Caco-2 (cell line): ENCODE measurements around the gene ANTXRL. TPM values are rescaled to one million over a fixed set of nuclear protein-coding genes. Genes with fewer than 3 reads are reported as not detected.
"Not testable (repeated sequence)": the region's sequence is repeated elsewhere in the genome, so short reads cannot be mapped to it uniquely, and the experiment has no call there.

Source experiments
- BruUV-seq: library from RNA; stranded (reverse); fragments of 400-500 nt; replicated peaks from 2 replicates; lab custom pipeline; 2021; lab: Mats Ljungman, UMichigan
- CTCF ChIA-PET: fragments of 300-600 bp; sonication (Branson Sonifier 250); formaldehyde crosslinking; loops from one replicate; lab custom pipeline; 2022; ENCODE audit warnings: antibody characterized with exemption; lab: Charles Lee
- POLR2A ChIA-PET: fragments of 300-600 bp; sonication (Branson Sonifier 250); formaldehyde crosslinking; loops from one replicate; lab custom pipeline; 2022; ENCODE audit warnings: antibody characterized with exemption; lab: Charles Lee
- DNase-seq, 2 experiments: peaks; one replicate each; pipeline versions ENCODE4 v3.0.0 to v3.0.0-alpha.2; 2020 to 2022
- H3K27me3 ChIP-seq: replicated peaks from 2 replicates; pipeline ENCODE4 v1.6.0; 2011; ENCODE audit warnings: low read length; ENCODE audit not compliant: control insufficient read depth, insufficient read depth
- H3K36me3 ChIP-seq: 2 replicates; pipeline ENCODE4 v1.5.1; 2011; ENCODE audit warnings: low read length; ENCODE audit not compliant: control insufficient read depth, insufficient read depth
- H3K4me1 ChIP-seq: fragments of 250-450 bp; sonication (Bioruptor Pico); 2 replicates; pipeline ENCODE4 v1.5.1; 2020; ENCODE audit warnings: mild to moderate bottlenecking
- H3K4me3 ChIP-seq: 2 replicates; pipeline ENCODE4 v1.5.1; 2011; ENCODE audit warnings: low read depth, mild to moderate bottlenecking, control low read depth, low read length
- H3K9me3 ChIP-seq: fragments of 250-450 bp; sonication (Bioruptor Pico); 2 replicates; pipeline ENCODE4 v1.5.1; 2020; ENCODE audit warnings: mild to moderate bottlenecking, moderate library complexity
- H3K27ac Mint-ChIP-seq: one replicate; pipeline ENCODE4 v1.8.0; 2022; ENCODE audit warnings: mixed read lengths; ENCODE audit not compliant: unreplicated experiment
- H3K27me3 Mint-ChIP-seq: one replicate; pipeline ENCODE4 v1.8.0; 2022; ENCODE audit warnings: mixed read lengths; ENCODE audit not compliant: insufficient read depth, unreplicated experiment
- H3K36me3 Mint-ChIP-seq: one replicate; pipeline ENCODE4 v1.8.0; 2022; ENCODE audit warnings: mild to moderate bottlenecking, mixed read lengths; ENCODE audit not compliant: insufficient read depth, unreplicated experiment
- H3K4me1 Mint-ChIP-seq: one replicate; pipeline ENCODE4 v1.8.0; 2022; ENCODE audit warnings: low read depth, mixed read lengths; ENCODE audit not compliant: unreplicated experiment
- H3K4me3 Mint-ChIP-seq: one replicate; pipeline ENCODE4 v1.8.0; 2022; ENCODE audit warnings: mild to moderate bottlenecking, moderate library complexity, mixed read lengths; ENCODE audit not compliant: unreplicated experiment
- H3K9me3 Mint-ChIP-seq: one replicate; pipeline ENCODE4 v1.8.0; 2022; ENCODE audit warnings: mixed read lengths; ENCODE audit not compliant: unreplicated experiment
- CTCF ChIP-seq, 2 experiments: fragments of 200-600 bp in 1 of 2; IDR thresholded peaks; 1 replicate in 1 of 2; 2 replicates in 1 of 2; pipeline versions ENCODE4 v1.5.1 to v1.8.0; 2011 to 2022; ENCODE audit warnings: antibody characterized with exemption in 1 of 2, control low read depth in 1 of 2, inconsistent platforms in 1 of 2, low read depth in 1 of 2, low read length in 1 of 2, mild to moderate bottlenecking in 1 of 2, moderate library complexity in 1 of 2; ENCODE audit not compliant: insufficient read depth in 1 of 2, severe bottlenecking in 1 of 2, unreplicated experiment in 1 of 2
- intact Hi-C: fragments of 100-400 bp; cut with micrococcal nuclease; formaldehyde crosslinking; loops from one replicate; pipeline ENCODE4 v1.10.0; 2022; ENCODE audit not compliant: unreplicated experiment
- total RNA-seq: library from RNA; stranded (reverse); gene quantifications from 2 replicates; pipeline ENCODE4 v1.2.3, GENCODE V29; 2022

The ANTXRL gene
- total RNA-seq, 1 experiment from 2014 or later, result not detected

DNA sequence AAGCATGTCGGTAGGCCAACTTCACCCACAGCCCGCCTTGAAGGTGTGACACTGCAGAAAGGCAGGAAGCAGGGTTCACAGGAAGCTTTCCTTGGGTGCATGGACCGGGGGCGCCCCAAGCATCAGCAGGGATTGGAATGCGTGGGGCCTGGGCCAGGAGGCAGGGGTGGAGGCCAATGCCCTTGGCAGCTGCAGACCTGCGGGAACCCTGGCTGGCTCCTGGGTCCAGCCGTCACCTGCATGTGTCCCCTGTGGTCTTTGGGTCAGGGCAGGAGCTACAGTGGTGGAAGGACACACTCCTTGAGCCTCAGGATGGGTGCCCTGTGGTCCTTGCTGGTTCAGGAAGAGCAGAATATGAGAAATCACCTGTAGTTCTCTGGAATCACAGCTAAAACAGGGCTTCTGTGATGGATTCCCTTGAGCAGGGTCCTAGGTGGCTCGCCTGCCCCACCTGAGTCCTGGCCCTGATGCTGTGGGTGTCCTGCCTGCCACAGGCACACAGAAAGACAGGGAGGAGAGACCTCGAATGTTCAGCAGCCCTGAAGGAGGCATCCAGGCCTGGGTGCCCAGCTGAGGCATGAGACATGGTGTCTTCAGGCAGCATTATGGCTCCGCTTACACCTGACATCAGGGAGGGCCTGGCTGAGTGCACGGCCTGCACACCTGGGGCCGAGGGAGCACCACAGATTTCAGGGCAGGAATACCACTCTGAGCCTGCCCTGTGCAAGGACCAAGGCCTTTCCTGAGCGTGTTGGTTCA, 15.1 kb downstream of the ANTXRL start:
- no peaks in the 10 kb centered on the region for H3K27me3 ChIP-seq
- no peak for DNase-seq
- no peak overlapping the region for H3K27ac Mint-ChIP-seq
- no peaks in the 10 kb centered on the region for H3K4me1 ChIP-seq
- H3K27me3 Mint-ChIP-seq, result no peaks in the 10 kb centered on the region
- TF ChIP-seq CTCF (IDR thresholded peaks at IDR 0.05; ENCODE audit: insufficient read depth in 1 of 2, low read depth in 1 of 2, low read length in 1 of 2, severe bottlenecking in 1 of 2, unreplicated experiment in 1 of 2), result no peak
- no peaks in the 10 kb centered on the region for H3K4me1 Mint-ChIP-seq
- no peaks in the 10 kb centered on the region for H3K9me3 Mint-ChIP-seq
- no peaks in the 10 kb centered on the region for H3K36me3 Mint-ChIP-seq
- intact Hi-C loops, result no loop called here
- H3K4me3 Mint-ChIP-seq, result no peak overlapping the region
- CTCF ChIA-PET, result no interaction called here
- POLR2A ChIA-PET, result no interaction called here
- BruUV-seq, result no TSS peak
- no peaks in the 10 kb centered on the region for H3K9me3 ChIP-seq
- H3K36me3 ChIP-seq, result no peaks in the 10 kb centered on the region
- H3K4me3 ChIP-seq, result no peak overlapping the region

DNA sequence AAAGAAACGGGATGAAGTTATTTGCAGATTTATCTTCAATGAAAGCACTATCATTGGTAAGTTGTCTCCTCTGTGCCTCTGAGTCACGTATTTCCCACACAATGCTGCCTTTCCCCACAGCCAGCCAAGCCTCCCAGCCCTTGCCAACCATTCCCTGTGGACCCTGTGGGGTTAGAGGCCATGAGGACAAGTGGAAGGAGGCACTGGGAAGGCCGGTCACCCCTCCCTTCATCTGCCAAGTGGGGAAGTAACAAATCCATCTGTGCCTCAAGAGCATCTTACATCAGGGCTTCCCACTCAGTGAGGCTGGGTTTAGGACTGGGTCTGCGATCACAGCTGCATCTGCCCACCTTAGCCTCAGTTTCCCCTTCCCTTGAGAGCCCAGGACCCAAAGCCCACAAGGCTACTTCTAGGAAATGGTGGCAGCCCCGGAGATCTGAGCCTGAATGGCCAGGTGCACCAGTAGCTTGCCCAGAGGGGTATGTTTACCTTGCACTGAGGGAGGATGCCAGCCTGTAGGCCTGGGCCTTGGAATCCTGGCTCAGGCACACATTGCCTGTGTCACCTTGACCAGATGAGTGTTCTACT, 16.1 kb downstream of the ANTXRL start:
- H3K9me3 ChIP-seq, CTCF ChIA-PET, POLR2A ChIA-PET, intact Hi-C loops, H3K4me1 ChIP-seq, H3K27ac Mint-ChIP-seq, H3K36me3 ChIP-seq, H3K27me3 ChIP-seq, H3K4me3 Mint-ChIP-seq, DNase-seq, BruUV-seq, H3K4me3 ChIP-seq, H3K9me3 Mint-ChIP-seq, H3K36me3 Mint-ChIP-seq, H3K27me3 Mint-ChIP-seq, H3K4me1 Mint-ChIP-seq: not testable (repeated sequence)

DNA sequence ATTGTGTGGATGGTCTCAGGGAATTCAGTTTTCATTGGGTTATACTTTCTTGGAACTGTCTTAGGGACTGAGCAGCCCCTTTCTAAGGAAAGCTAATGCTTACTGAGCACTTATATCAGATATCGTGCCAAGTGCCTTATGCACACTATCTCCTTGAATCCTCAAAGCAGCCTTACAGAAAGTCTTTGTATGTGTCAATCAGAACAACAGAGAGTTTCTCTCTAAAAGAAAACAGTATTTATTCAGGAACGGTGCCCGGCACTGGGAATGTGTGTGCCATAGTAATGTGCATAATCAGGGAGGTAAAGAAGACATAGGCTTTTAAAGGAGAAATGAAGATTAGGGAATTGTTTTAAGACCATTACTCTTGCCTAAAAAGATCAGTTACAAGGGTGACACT, 17.3 kb downstream of the ANTXRL start:
- Mint-ChIP-seq H3K36me3 (no peaks in the 10 kb centered on the region), H3K4me1 (no peaks in the 10 kb centered on the region), H3K9me3 (no peaks in the 10 kb centered on the region), H3K27me3 (no peaks in the 10 kb centered on the region), H3K27ac (no peak overlapping the region), H3K4me3 (no peak overlapping the region)
- Histone ChIP-seq H3K9me3 (no peaks in the 10 kb centered on the region), H3K27me3 (no peaks in the 10 kb centered on the region), H3K36me3 (no peaks in the 10 kb centered on the region), H3K4me3 (no peak overlapping the region), H3K4me1 (no peaks in the 10 kb centered on the region)
- ChIA-PET POLR2A (no interaction called here), CTCF (no interaction called here)
- DNase-seq, result no peak
- no peak for TF ChIP-seq CTCF (IDR thresholded peaks at IDR 0.05; ENCODE audit: insufficient read depth in 1 of 2, low read depth in 1 of 2, low read length in 1 of 2, severe bottlenecking in 1 of 2, unreplicated experiment in 1 of 2)
- intact Hi-C loops, result no loop called here
- BruUV-seq, result no TSS peak

GRCh38 chr10:46304671-46305070, 17.9 kb downstream of the ANTXRL start:
- H3K9me3 Mint-ChIP-seq, intact Hi-C loops, CTCF ChIA-PET, H3K4me3 Mint-ChIP-seq, H3K36me3 Mint-ChIP-seq, H3K27me3 ChIP-seq, H3K4me1 Mint-ChIP-seq, H3K36me3 ChIP-seq, H3K27me3 Mint-ChIP-seq, DNase-seq, H3K4me3 ChIP-seq, H3K27ac Mint-ChIP-seq, H3K4me1 ChIP-seq, H3K9me3 ChIP-seq, BruUV-seq, POLR2A ChIA-PET: not testable (repeated sequence)
